ENCODE results near the gene EMSY. TPM values are rescaled to one million over a fixed set of nuclear protein-coding genes. Genes with fewer than 3 reads are reported as not detected.
A peak's percentile ranks its signal among the peaks of the same experiment; 100 is the strongest.

The EMSY gene
- total and polyA plus RNA-seq, 2 of the 13 experiments (the other 11 are each of a cell fraction or from before 2014, with no cell fraction given): 11.6 to 18.5 TPM

DNA sequence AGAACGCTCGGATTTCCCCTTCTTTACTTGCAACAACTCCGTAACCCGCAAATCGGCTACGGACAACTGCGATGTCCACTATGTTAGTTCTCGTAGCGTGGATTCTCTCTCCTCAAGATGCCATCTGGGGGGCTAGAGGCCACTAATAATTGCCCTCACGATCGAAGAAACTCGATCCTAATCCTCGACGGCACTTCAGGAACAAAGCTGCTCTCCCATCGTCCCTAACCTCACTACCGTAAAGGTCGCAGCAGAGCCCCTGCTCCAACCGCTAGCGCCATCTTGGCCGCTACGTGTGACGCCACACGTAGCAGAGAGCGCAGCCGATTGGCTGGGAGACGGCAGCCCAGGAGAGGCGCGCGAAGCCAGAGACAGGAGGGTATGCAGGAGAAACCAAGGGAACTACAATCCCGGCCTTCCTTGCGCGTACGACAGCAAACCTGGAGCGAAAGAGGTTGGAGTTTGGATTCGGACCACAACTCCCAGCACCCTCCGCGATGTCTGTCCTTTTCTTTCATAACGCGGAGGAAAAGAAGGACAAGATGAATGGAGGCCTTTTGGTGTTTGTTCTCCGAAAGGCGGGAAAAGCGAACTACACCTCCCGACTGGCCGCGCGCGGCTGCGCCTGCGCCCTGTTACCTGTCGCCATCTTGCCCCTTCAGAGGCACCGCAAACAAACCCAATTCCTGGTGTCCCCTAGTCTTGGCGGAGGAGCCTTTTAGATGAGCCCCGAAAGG, at the start of gene EMSY (continued):
- TF ChIP-seq, protein P1, sequence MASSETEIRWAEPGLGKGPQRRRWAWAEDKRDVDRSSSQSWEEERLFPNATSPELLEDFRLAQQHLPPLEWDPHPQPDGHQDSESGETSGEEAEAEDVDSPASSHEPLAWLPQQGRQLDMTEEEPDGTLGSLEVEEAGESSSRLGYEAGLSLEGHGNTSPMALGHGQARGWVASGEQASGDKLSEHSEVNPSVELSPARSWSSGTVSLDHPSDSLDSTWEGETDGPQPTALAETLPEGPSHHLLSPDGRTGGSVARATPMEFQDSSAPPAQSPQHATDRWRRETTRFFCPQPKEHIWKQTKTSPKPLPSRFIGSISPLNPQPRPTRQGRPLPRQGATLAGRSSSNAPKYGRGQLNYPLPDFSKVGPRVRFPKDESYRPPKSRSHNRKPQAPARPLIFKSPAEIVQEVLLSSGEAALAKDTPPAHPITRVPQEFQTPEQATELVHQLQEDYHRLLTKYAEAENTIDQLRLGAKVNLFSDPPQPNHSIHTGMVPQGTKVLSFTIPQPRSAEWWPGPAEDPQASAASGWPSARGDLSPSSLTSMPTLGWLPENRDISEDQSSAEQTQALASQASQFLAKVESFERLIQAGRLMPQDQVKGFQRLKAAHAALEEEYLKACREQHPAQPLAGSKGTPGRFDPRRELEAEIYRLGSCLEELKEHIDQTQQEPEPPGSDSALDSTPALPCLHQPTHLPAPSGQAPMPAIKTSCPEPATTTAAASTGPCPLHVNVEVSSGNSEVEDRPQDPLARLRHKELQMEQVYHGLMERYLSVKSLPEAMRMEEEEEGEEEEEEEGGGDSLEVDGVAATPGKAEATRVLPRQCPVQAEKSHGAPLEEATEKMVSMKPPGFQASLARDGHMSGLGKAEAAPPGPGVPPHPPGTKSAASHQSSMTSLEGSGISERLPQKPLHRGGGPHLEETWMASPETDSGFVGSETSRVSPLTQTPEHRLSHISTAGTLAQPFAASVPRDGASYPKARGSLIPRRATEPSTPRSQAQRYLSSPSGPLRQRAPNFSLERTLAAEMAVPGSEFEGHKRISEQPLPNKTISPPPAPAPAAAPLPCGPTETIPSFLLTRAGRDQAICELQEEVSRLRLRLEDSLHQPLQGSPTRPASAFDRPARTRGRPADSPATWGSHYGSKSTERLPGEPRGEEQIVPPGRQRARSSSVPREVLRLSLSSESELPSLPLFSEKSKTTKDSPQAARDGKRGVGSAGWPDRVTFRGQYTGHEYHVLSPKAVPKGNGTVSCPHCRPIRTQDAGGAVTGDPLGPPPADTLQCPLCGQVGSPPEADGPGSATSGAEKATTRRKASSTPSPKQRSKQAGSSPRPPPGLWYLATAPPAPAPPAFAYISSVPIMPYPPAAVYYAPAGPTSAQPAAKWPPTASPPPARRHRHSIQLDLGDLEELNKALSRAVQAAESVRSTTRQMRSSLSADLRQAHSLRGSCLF (CRISPR knock-in tag; IDR thresholded peaks at IDR 0.05; ENCODE audit: borderline replicate concordance): 0 out of 2 replicates have a peak, but pooled peaks have one; percentile 4
- TF ChIP-seq ZNF20 (CRISPR knock-in tag; IDR thresholded peaks at IDR 0.05): no peak
- TF ChIP-seq, protein P2, sequence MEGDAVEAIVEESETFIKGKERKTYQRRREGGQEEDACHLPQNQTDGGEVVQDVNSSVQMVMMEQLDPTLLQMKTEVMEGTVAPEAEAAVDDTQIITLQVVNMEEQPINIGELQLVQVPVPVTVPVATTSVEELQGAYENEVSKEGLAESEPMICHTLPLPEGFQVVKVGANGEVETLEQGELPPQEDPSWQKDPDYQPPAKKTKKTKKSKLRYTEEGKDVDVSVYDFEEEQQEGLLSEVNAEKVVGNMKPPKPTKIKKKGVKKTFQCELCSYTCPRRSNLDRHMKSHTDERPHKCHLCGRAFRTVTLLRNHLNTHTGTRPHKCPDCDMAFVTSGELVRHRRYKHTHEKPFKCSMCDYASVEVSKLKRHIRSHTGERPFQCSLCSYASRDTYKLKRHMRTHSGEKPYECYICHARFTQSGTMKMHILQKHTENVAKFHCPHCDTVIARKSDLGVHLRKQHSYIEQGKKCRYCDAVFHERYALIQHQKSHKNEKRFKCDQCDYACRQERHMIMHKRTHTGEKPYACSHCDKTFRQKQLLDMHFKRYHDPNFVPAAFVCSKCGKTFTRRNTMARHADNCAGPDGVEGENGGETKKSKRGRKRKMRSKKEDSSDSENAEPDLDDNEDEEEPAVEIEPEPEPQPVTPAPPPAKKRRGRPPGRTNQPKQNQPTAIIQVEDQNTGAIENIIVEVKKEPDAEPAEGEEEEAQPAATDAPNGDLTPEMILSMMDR (CRISPR knock-in tag; IDR thresholded peaks at IDR 0.05): no peak
- TF ChIP-seq, protein P3, sequence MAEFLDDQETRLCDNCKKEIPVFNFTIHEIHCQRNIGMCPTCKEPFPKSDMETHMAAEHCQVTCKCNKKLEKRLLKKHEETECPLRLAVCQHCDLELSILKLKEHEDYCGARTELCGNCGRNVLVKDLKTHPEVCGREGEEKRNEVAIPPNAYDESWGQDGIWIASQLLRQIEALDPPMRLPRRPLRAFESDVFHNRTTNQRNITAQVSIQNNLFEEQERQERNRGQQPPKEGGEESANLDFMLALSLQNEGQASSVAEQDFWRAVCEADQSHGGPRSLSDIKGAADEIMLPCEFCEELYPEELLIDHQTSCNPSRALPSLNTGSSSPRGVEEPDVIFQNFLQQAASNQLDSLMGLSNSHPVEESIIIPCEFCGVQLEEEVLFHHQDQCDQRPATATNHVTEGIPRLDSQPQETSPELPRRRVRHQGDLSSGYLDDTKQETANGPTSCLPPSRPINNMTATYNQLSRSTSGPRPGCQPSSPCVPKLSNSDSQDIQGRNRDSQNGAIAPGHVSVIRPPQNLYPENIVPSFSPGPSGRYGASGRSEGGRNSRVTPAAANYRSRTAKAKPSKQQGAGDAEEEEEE (CRISPR knock-in tag; IDR thresholded peaks at IDR 0.05; ENCODE audit: borderline replicate concordance): no peak
- TF ChIP-seq, protein P4, sequence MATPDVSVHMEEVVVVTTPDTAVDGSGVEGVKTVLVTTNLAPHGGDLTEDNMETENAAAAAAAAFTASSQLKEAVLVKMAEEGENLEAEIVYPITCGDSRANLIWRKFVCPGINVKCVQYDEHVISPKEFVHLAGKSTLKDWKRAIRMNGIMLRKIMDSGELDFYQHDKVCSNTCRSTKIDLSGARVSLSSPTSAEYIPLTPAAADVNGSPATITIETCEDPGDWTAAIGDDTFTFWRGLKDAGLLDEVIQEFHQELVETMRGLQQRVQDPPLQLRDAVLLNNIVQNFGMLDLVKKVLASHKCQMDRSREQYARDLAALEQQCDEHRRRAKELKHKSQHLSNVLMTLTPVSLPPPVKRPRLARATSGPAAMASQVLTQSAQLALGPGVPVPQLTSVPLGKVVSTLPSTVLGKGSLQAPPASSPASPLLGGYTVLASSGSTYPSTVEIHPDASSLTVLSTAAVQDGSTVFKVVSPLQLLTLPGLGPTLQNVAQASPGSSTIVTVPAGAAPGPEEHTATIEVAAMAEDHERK (CRISPR knock-in tag; IDR thresholded peaks at IDR 0.05; ENCODE audit: low read depth): peak; percentile 96
- no peak for TF ChIP-seq PHF5A (CRISPR knock-in tag; IDR thresholded peaks at IDR 0.05; ENCODE audit: low read depth, unreplicated experiment)
- TF ChIP-seq NRL (CRISPR knock-in tag; IDR thresholded peaks at IDR 0.05; ENCODE audit: borderline replicate concordance): no peak
- no peak for TF ChIP-seq SRSF4 (IDR thresholded peaks at IDR 0.05; ENCODE audit: low read depth, low read length, poor library complexity, severe bottlenecking)
- TF ChIP-seq ZNF773 (CRISPR knock-in tag; IDR thresholded peaks at IDR 0.05; ENCODE audit: borderline replicate concordance): no peak
- TF ChIP-seq ZNF10 (CRISPR knock-in tag; IDR thresholded peaks at IDR 0.05; ENCODE audit: borderline replicate concordance, low read depth): no peak
- TF ChIP-seq ZBTB3 (CRISPR knock-in tag; IDR thresholded peaks at IDR 0.05; ENCODE audit: borderline replicate concordance, low read depth): no peak
- TF ChIP-seq TRIM24 (CRISPR knock-in tag; IDR thresholded peaks at IDR 0.05): no peak
- TF ChIP-seq GATAD1 (CRISPR knock-in tag; IDR thresholded peaks at IDR 0.05): peak; percentile 90
- no peak for TF ChIP-seq MTA1 (CRISPR knock-in tag; IDR thresholded peaks at IDR 0.05; ENCODE audit: borderline replicate concordance)
- TF ChIP-seq, protein P5, sequence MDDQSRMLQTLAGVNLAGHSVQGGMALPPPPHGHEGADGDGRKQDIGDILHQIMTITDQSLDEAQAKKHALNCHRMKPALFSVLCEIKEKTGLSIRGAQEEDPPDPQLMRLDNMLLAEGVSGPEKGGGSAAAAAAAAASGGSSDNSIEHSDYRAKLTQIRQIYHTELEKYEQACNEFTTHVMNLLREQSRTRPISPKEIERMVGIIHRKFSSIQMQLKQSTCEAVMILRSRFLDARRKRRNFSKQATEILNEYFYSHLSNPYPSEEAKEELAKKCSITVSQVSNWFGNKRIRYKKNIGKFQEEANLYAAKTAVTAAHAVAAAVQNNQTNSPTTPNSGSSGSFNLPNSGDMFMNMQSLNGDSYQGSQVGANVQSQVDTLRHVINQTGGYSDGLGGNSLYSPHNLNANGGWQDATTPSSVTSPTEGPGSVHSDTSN (CRISPR knock-in tag; IDR thresholded peaks at IDR 0.05; ENCODE audit: borderline replicate concordance): no peak
- no peak for TF ChIP-seq MZF1 (CRISPR knock-in tag; IDR thresholded peaks at IDR 0.05; ENCODE audit: borderline replicate concordance)
- peak; percentile 45 for TF ChIP-seq RXRA (CRISPR knock-in tag; IDR thresholded peaks at IDR 0.05)
